Kidney epithelial cell (primary cell): ENCODE measurements around the gene VEZF1. TPM values are rescaled to one million over a fixed set of nuclear protein-coding genes. Genes with fewer than 3 reads are reported as not detected.

Source experiments
- DNase-seq: peaks from one replicate; pipeline ENCODE4 v3.0.0-alpha.2; 2010; ENCODE audit warnings: low read depth
- H3K27me3 ChIP-seq: 2 replicates; pipeline ENCODE4 v1.6.0; 2011; ENCODE audit warnings: low read length; ENCODE audit not compliant: control insufficient read depth, insufficient read depth
- H3K36me3 ChIP-seq: 2 replicates; pipeline ENCODE4 v1.5.1; 2011; ENCODE audit warnings: low read length; ENCODE audit not compliant: control insufficient read depth, insufficient read depth
- H3K4me3 ChIP-seq: 2 replicates; pipeline ENCODE4 v1.5.1; 2011; ENCODE audit warnings: low read depth, mild to moderate bottlenecking, control low read depth, low read length
- CTCF ChIP-seq: IDR thresholded peaks from 2 replicates; pipeline ENCODE4 v1.5.1; 2011; ENCODE audit warnings: mild to moderate bottlenecking, moderate library complexity, low read length, control low read depth, inconsistent platforms; ENCODE audit not compliant: insufficient read depth, poor library complexity, severe bottlenecking
- total RNA-seq: library from RNA; depleted of rRNA; stranded (reverse); fragments of >200 nt; gene quantifications from 2 replicates; pipeline ENCODE4 v1.2.3, GENCODE V29; 2015

The VEZF1 gene
- total RNA-seq, 1 donor from 2014 or later, result 78.3 TPM

- no peak for TF ChIP-seq CTCF
- DNase-seq, result no peak
- Histone ChIP-seq H3K36me3 (no peaks in the 10 kb centered on the region), H3K4me3 (peak overlapping the region; percentile 17), H3K27me3 (no peaks in the 10 kb centered on the region)
These were observed 41.2 kb downstream of the VEZF1 start for GRCh38 chr17:57946798-57947358.

GRCh38 chr17:57945996-57946797, 41.9 kb downstream of the VEZF1 start:
- H3K27me3 ChIP-seq, result no peaks in the 10 kb centered on the region
- H3K4me3 ChIP-seq, result peak overlapping the region; percentile 17
- TF ChIP-seq CTCF, result no peak
- no peaks in the 10 kb centered on the region for H3K36me3 ChIP-seq
- no peak for DNase-seq

- Histone ChIP-seq H3K27me3 (no peaks in the 10 kb centered on the region), H3K36me3 (no peaks in the 10 kb centered on the region), H3K4me3 (no peak overlapping the region)
- no peak for DNase-seq
- no peak for TF ChIP-seq CTCF
These were observed 43.1 kb downstream of the VEZF1 start for GRCh38 chr17:57944908-57945307.

GRCh38 chr17:57943645-57944044, 44.4 kb downstream of the VEZF1 start:
- Histone ChIP-seq H3K36me3 (peaks cover 1% of the 10 kb centered on the region), H3K4me3 (no peak overlapping the region), H3K27me3 (no peaks in the 10 kb centered on the region)
- no peak for TF ChIP-seq CTCF
- DNase-seq, result no peak

GRCh38 chr17:57943140-57943539, 44.9 kb downstream of the VEZF1 start:
- no peak for TF ChIP-seq CTCF
- H3K4me3 ChIP-seq, result no peak overlapping the region
- no peak for DNase-seq
- H3K36me3 ChIP-seq, result peaks cover 1% of the 10 kb centered on the region
- H3K27me3 ChIP-seq, result no peaks in the 10 kb centered on the region
